Measurements from ENCODE around the gene ST3GAL5. TPM values are rescaled to one million over a fixed set of nuclear protein-coding genes. Genes with fewer than 3 reads are reported as not detected.
A peak's percentile ranks its signal among the peaks of the same experiment; 100 is the strongest.

ST3GAL5 gene
- total RNA-seq, 1 donor from 2014 or later: 76.7 TPM

DNA sequence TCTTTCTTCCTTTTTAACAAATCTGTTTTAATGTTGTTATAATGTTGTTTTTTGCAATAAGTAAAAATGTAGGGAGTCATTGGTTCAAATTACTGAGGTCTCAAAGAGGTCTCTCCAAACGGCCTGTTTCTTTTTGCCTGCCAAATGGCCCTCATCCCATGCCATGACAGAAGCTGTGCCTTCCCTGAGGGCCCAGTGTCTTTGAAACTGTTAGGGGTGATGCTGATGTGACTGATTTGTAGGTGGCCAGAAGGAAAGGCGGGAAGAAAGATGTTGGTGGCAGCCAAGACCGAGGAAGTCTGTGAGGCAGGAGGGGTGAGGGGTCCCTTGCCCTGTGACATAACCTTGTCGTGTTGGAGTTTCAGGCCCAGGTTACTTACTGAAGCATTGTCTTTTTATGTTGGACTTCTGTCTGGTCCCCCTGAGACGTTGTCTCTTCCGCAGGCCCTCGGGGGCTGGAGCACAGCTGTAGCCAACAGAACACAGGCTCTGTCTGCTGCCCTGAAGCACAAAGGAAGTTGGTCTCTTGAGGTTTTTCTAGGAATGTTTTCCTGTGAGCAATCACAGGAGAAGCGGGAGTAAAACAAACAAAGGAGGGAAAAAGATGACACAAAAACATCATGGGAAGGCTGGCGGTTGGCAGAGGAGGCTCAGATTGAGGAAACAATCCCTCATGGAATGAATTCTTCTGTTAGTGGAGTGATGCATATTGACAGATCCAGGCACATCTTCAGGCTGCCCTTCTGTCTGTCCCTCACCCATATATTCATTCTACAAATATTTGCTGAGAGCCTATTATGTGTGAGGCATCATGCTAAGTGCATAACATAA is 4.9 kb upstream of the ST3GAL5 start:
- intact Hi-C loops (cut with DNase I): no loop called here
- DNase-seq (no peak), ATAC-seq (no peak)
- Histone ChIP-seq H3K4me3 (no peak overlapping the region), H3K36me3 (no peaks in the 10 kb centered on the region), H3K9me3 (no peaks in the 10 kb centered on the region), H3K27me3 (no peaks in the 10 kb centered on the region), H3K27ac (no peak overlapping the region), H3K4me1 (peaks cover 25% of the 10 kb centered on the region)
- TF ChIP-seq, protein P1, sequence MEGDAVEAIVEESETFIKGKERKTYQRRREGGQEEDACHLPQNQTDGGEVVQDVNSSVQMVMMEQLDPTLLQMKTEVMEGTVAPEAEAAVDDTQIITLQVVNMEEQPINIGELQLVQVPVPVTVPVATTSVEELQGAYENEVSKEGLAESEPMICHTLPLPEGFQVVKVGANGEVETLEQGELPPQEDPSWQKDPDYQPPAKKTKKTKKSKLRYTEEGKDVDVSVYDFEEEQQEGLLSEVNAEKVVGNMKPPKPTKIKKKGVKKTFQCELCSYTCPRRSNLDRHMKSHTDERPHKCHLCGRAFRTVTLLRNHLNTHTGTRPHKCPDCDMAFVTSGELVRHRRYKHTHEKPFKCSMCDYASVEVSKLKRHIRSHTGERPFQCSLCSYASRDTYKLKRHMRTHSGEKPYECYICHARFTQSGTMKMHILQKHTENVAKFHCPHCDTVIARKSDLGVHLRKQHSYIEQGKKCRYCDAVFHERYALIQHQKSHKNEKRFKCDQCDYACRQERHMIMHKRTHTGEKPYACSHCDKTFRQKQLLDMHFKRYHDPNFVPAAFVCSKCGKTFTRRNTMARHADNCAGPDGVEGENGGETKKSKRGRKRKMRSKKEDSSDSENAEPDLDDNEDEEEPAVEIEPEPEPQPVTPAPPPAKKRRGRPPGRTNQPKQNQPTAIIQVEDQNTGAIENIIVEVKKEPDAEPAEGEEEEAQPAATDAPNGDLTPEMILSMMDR (IDR thresholded peaks at IDR 0.05): no peak

DNA sequence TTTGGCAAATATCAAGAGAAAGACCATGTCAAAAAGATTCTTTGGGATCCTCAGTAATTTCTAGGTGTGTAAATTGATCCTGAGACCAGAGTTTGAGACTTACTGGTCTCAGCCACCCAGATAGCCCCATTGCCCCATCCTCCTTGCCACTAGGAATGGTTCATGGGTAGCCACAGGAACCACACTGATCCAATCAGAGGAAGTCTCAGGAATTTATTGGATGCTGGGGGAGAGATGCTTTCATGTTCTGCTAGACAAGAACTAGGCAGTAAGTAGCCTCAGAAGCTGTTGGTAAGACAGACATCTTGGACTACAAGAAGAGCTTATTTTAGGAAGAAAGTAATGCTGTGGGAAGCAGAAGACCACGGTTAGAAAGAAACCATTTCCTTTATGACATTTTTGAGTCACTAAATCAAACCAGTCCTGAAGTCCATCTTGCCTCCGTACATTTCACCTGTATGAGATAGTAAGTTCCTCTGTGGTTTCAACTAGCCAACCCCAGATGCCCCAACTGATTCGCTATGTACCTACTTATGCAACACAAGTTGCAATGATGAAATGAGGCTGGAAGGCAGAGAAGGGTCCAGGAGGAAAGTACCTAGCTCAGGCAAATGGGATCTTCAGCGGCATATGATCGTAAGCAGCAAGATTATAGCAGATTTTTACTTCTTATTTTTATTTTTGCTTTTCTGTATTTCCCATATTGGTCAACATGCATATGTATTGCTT is 3.6 kb upstream of the ST3GAL5 start:
- Histone ChIP-seq H3K9me3 (no peaks in the 10 kb centered on the region), H3K27me3 (no peaks in the 10 kb centered on the region), H3K36me3 (no peaks in the 10 kb centered on the region), H3K4me3 (no peak overlapping the region), H3K27ac (no peak overlapping the region), H3K4me1 (peaks cover 26% of the 10 kb centered on the region)
- DNase-seq (no peak), ATAC-seq (no peak)
- intact Hi-C loops (cut with DNase I): no loop called here
- TF ChIP-seq, protein P1 (IDR thresholded peaks at IDR 0.05): no peak

DNA sequence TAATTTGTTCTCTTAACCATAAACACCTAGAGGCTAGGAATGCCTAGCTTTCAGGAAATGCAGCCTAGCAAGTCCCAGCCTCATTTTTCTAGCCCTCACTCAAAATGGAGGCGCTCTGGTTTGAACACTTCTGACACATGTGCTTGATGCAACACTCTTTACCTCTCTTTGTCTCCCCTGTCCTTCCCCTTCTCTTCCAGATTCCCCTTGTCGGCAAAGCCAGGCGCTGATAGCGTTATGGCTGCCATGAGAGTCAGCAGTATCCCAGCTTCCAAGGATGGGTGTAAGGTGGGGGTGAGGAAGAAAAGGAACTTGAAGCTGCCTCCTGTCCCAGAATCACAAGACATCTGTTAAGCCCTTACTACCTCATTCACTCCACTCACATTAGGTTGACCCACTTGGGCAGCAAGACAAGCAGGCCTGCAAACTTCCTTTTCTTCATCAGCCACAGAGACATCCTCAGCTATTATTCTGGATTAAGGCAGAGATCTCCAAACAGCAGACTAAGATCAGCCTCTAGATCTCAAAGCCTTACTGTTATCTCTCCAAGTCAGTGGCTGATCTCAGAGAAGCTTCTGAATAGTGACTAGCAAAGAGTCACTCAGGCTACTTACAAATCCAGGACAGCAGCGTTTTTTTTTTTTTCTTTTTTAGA is 1.9 kb upstream of the ST3GAL5 start:
- Histone ChIP-seq H3K4me3 (peak overlapping the region; percentile 76), H3K36me3 (no peaks in the 10 kb centered on the region), H3K27me3 (no peaks in the 10 kb centered on the region), H3K4me1 (peaks cover 41% of the 10 kb centered on the region), H3K27ac (peak overlapping the region; percentile 91), H3K9me3 (no peaks in the 10 kb centered on the region)
- no peak for DNase-seq
- no peak for ATAC-seq
- intact Hi-C loops (cut with DNase I): no loop called here
- TF ChIP-seq, protein P1 (IDR thresholded peaks at IDR 0.05): no peak

DNA sequence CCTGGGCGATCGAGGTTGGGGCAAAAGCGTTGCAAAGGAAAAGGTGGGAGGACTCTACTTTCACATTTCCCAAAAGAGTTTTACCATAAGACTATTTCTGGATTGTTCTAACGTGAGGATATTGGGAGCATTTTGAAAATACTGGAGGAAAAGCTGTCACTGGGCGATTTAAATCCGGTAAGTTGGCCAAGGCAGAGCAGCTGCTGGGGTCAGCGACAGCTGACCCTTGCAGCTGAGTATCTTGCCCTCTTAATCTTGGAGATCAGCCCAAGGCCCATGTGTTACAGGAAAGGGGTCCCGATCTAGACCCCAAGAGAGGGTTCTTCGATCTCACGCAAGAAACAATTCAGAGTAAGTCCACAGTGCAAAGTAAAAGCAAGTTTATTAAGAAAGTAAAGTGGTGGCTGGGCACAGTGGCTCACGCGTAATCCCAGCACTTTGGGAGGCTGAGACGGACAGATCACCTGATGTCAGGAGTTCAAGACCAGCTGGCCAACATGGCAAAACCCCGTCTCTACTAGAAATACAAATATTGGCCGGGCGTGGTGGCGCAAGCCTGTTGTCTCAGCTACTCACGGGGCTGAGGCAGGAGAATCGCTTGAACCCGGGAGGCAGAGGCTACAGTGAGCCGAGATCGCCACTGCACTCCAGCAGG is 964 bp upstream of the ST3GAL5 start:
- Histone ChIP-seq H3K9me3 (no peaks in the 10 kb centered on the region), H3K4me3 (peak overlapping the region; percentile 76), H3K4me1 (peaks cover 41% of the 10 kb centered on the region), H3K27ac (peak overlapping the region; percentile 91), H3K36me3 (no peaks in the 10 kb centered on the region), H3K27me3 (no peaks in the 10 kb centered on the region)
- TF ChIP-seq, protein P1 (IDR thresholded peaks at IDR 0.05): no peak
- intact Hi-C loops (cut with DNase I): no loop called here
- ATAC-seq: no peak
- DNase-seq: peak; percentile 78

DNA sequence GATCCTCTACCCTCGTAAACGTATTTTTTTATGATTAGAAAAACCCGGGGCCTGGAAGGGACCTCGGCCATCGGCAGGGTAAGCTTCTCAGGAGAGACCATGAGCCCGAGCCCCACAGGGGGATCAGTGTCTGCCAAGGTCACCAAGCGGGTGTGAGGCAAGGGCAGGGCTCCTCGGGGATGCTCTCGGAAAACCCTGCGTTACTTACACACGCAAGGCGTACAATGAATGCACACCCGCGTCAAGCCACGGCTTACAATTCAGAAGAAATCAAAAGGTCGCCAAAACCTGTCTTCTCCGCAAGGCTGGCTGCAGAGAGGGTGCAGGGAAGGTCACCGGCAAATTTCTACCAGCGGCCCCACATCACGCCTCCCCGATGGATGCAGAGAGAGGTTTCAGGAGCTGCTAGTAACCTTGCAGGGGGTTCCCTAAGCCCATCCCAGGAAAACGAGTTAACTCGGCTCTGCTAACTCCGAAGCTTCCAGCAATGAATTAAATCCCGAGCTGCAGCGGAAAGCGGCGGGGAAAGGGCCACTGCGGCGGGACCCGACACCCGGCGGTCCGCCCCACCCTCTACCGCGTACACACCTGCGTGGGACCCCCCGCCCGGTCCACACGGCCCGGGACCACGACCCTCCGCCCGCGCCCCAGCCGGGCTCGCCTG is 638 bp downstream of the ST3GAL5 start:
- DNase-seq: no peak
- ATAC-seq: no peak
- H3K4me1 ChIP-seq: peaks cover 35% of the 10 kb centered on the region
- intact Hi-C loops (cut with DNase I): no loop called here
- TF ChIP-seq, protein P1 (IDR thresholded peaks at IDR 0.05): no peak
- peak overlapping the region; percentile 76 for H3K4me3 ChIP-seq
- H3K27ac ChIP-seq: peak overlapping the region; percentile 91
- H3K9me3 ChIP-seq: no peaks in the 10 kb centered on the region
- no peaks in the 10 kb centered on the region for H3K27me3 ChIP-seq
- no peaks in the 10 kb centered on the region for H3K36me3 ChIP-seq

Measured in upper lobe of right lung (tissue), 1 donor.